ENCODE data around the gene TNFRSF13B. TPM values are rescaled to one million over a fixed set of nuclear protein-coding genes. Genes with fewer than 3 reads are reported as not detected.

The TNFRSF13B gene
- total RNA-seq, 6 experiments from 2014 or later: not detected

DNA sequence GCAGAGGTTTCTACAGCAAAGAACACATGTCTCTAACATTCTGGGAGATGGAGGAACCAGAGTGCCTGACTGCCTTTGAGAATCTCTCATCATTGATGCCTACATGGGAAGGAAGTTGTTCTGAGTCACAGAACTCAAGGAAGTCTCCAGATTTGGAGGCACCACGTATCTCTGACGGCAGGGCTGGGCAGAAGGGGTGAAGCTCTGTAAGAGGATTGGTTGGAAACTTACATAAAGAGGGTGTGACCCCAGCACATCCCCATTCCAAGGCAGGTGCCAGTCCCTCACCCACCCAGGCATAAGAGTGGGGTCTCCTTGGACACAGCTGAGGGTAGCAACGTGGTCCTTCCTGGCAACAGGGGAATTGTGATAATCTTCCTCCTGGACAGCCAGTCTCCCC, 17.4 kb downstream of the TNFRSF13B start:
- Mint-ChIP-seq H3K27ac (no peak overlapping the region), H3K36me3 (ENCODE audit: low read depth) (peaks cover 17% of the 10 kb centered on the region), H3K4me1 (ENCODE audit: low read depth) (no peaks in the 10 kb centered on the region), H3K9me3 (peaks cover 38% of the 10 kb centered on the region), H3K27me3 (ENCODE audit: insufficient read depth) (peaks cover 58% of the 10 kb centered on the region), H3K4me3 (no peak overlapping the region)
- TF ChIP-seq, protein P1, sequence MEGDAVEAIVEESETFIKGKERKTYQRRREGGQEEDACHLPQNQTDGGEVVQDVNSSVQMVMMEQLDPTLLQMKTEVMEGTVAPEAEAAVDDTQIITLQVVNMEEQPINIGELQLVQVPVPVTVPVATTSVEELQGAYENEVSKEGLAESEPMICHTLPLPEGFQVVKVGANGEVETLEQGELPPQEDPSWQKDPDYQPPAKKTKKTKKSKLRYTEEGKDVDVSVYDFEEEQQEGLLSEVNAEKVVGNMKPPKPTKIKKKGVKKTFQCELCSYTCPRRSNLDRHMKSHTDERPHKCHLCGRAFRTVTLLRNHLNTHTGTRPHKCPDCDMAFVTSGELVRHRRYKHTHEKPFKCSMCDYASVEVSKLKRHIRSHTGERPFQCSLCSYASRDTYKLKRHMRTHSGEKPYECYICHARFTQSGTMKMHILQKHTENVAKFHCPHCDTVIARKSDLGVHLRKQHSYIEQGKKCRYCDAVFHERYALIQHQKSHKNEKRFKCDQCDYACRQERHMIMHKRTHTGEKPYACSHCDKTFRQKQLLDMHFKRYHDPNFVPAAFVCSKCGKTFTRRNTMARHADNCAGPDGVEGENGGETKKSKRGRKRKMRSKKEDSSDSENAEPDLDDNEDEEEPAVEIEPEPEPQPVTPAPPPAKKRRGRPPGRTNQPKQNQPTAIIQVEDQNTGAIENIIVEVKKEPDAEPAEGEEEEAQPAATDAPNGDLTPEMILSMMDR (IDR thresholded peaks at IDR 0.05): no peak
- DNase-seq: no peak

DNA sequence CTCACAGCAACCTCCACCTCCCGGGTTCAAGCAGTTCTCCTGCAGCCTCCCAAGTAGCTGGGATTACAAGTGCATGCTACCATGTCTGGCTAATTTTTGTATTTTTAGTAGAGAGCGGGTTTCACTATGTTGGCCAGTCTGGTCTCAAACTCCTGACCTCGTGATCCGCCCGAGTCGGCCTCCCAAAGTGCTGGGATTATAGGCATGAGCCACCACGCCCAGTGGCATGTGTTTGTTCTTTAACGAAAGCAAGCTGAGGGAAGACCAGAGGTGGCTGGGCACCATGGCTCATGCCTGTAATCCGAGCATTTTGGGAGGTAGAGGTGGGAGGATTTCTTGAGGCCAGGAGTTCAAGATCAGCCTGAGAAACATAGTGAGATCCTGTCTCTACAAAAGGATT, 18.1 kb downstream of the TNFRSF13B start:
- Mint-ChIP-seq H3K36me3 (ENCODE audit: low read depth) (peaks cover 23% of the 10 kb centered on the region), H3K4me1 (ENCODE audit: low read depth) (no peaks in the 10 kb centered on the region), H3K9me3 (peaks cover 45% of the 10 kb centered on the region), H3K27ac (no peak overlapping the region), H3K27me3 (ENCODE audit: insufficient read depth) (peaks cover 56% of the 10 kb centered on the region), H3K4me3 (no peak overlapping the region)
- TF ChIP-seq, protein P1 (IDR thresholded peaks at IDR 0.05): no peak
- no peak for DNase-seq

DNA sequence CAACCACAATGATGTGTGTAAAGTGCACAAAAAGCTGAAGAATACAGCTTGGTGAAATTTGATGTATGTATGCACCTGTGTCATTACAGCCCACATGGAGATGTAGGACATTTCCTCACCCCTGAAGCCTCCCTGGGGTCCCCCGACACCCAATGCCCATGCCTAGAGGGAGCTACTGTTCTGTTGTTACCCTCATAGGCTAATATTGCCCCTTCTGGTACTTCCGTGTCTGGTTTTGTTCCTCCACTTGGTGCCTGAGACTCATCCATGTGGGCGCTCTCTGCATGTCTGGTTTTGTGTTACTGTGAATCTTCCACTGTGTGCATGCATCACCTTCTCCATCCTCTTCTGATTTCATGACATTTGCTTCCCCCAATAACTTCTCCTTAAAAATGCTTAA, 18.6 kb downstream of the TNFRSF13B start:
- no peak overlapping the region for H3K27ac Mint-ChIP-seq
- no peak for DNase-seq
- TF ChIP-seq, protein P1 (IDR thresholded peaks at IDR 0.05): no peak
- peaks cover 49% of the 10 kb centered on the region for H3K9me3 Mint-ChIP-seq
- H3K27me3 Mint-ChIP-seq (ENCODE audit: insufficient read depth): peaks cover 57% of the 10 kb centered on the region
- H3K4me1 Mint-ChIP-seq (ENCODE audit: low read depth): no peaks in the 10 kb centered on the region
- peaks cover 28% of the 10 kb centered on the region for H3K36me3 Mint-ChIP-seq (ENCODE audit: low read depth)
- no peak overlapping the region for H3K4me3 Mint-ChIP-seq

DNA sequence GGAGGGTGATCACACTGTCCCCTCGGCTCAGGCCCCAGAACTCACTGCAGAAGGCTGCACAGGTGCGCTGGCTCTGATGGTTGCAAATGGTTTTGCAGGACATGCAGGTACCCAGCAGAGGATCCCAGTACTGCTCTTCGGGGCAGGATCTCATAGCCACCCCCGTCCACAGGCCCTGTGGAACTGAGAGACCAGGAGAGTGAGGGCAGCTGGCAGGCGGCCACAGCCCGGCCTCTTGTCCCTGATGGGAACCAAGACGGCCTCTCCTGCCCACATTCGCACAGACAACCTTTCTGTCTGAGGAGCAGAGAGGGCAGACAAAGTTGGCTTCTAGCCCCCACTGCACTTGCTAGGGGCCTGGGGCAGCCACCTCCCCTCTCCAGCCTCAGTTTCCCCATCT, 19.5 kb downstream of the TNFRSF13B start:
- H3K27me3 Mint-ChIP-seq (ENCODE audit: insufficient read depth): peaks cover 54% of the 10 kb centered on the region
- peaks cover 28% of the 10 kb centered on the region for H3K36me3 Mint-ChIP-seq (ENCODE audit: low read depth)
- peaks cover 1% of the 10 kb centered on the region for H3K4me1 Mint-ChIP-seq (ENCODE audit: low read depth)
- TF ChIP-seq, protein P1 (IDR thresholded peaks at IDR 0.05): no peak
- no peak overlapping the region for H3K4me3 Mint-ChIP-seq
- H3K9me3 Mint-ChIP-seq: peaks cover 54% of the 10 kb centered on the region
- DNase-seq: no peak
- no peak overlapping the region for H3K27ac Mint-ChIP-seq

DNA sequence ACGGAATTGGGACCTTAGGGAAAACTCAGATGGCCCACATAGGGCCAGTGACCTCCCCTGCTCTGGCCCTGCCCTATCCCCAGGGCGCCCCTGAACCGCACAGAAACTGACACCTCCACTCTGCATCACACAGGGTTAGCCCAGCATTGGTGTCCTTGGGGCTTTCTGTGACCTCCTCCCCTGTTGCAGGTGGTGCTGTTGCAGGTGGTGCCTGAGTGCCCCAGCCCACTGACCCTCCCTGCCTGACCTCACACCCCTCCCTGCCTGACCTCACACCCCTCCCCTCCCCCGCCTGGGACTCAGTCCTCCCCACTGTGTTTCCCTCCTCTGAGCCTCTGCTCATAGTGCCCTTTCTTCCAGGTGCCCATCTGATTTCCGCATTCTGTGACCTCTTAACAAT, 21.4 kb downstream of the TNFRSF13B start:
- Mint-ChIP-seq H3K27me3 (ENCODE audit: insufficient read depth) (peaks cover 44% of the 10 kb centered on the region), H3K27ac (no peak overlapping the region), H3K9me3 (peaks cover 36% of the 10 kb centered on the region), H3K36me3 (ENCODE audit: low read depth) (peaks cover 17% of the 10 kb centered on the region), H3K4me3 (no peak overlapping the region), H3K4me1 (ENCODE audit: low read depth) (peaks cover 11% of the 10 kb centered on the region)
- TF ChIP-seq, protein P1 (IDR thresholded peaks at IDR 0.05): no peak
- DNase-seq: no peak

Data from HFFc6 (cell line).